Measurements from ENCODE around the gene LYAR. TPM values are rescaled to one million over a fixed set of nuclear protein-coding genes. Genes with fewer than 3 reads are reported as not detected.

LYAR gene
- total and polyA plus RNA-seq, 10 of the 15 experiments (the other 5 are each of a cell fraction or from before 2014, with no cell fraction given), result 18.3 to 85.4 (median 40.1) TPM

GRCh38 chr4:4288098-4288497 lies 1.9 kb downstream of the LYAR start:
- intact Hi-C loops (cut with micrococcal nuclease; ENCODE audit: unreplicated experiment), result no loop called here

More at GRCh38 chr4:4288098-4288497, 1.9 kb downstream of the LYAR start:
- H3K4me1 ChIP-seq (ENCODE audit: control insufficient read depth, insufficient read depth, low read length), result peaks cover 6% of the 10 kb centered on the region
- no peak overlapping the region for H2AFZ ChIP-seq (ENCODE audit: control insufficient read depth, low read depth, low read length)
- SMC1A ChIA-PET (ENCODE audit: uncharacterized antibody, unreplicated experiment), result no interaction called here
- no TSS peak for BruUV-seq (replicated peaks)
- no peaks in the 10 kb centered on the region for H4K20me1 ChIP-seq (ENCODE audit: control insufficient read depth, insufficient read depth)
- in situ Hi-C loops (cut with MboI), result no loop called here
- H3K79me2 ChIP-seq (ENCODE audit: control insufficient read depth, insufficient read depth, low read length), result peaks cover 45% of the 10 kb centered on the region
- no peaks in the 10 kb centered on the region for H3K9me3 ChIP-seq (replicated peaks; ENCODE audit: control insufficient read depth, insufficient read depth, low read length)
- POLR2A ChIA-PET, result interaction anchor here (0.6 kb wide), 1 partner anchor 9 kb away, joined by 5 read pairs; no protein-coding TSS in a partner anchor
- no peak for FAIRE-seq
- ATAC-seq, result no peak
- DNase-seq (ENCODE audit: low read depth, low spot score), result no peak
- no peaks in the 10 kb centered on the region for H3K27me3 ChIP-seq (replicated peaks in 1 of 2; ENCODE audit: control insufficient read depth in 2 of 2, insufficient read depth in 2 of 2, low read length in 1 of 2)
- RAD21 ChIA-PET (ENCODE audit: unreplicated experiment), result no interaction called here
- H3K4me2 ChIP-seq (ENCODE audit: control insufficient read depth, insufficient read depth), result peak overlapping the region; percentile 23; the same call in 1 of the 2 replicates
- peaks cover 0 to 6% of the 10 kb centered on the region in 2 experiments; a peak in 1 of 4 replicates for H3K36me3 ChIP-seq (ENCODE audit: control insufficient read depth in 2 of 2, insufficient read depth in 2 of 2, low read length in 1 of 2)
- no peak overlapping the region for H3K27ac ChIP-seq (ENCODE audit: control insufficient read depth, insufficient read depth)
- TF ChIP-seq SUPT20H (IDR thresholded peaks at IDR 0.05; ENCODE audit: borderline replicate concordance, control insufficient read depth, low read depth, low read length) (no peak), SMAD5 (IDR thresholded peaks at IDR 0.05; ENCODE audit: low read depth) (no peak), POLR2AphosphoS2 (IDR thresholded peaks at IDR 0.05; ENCODE audit: low read depth, low read length) (no peak), RCOR1 (conservative IDR thresholded peaks at IDR 0.05; ENCODE audit: low read depth, low read length) (no peak), KDM1A (IDR thresholded peaks at IDR 0.05; ENCODE audit: borderline replicate concordance) (no peak), IRF5 (IDR thresholded peaks at IDR 0.05; ENCODE audit: borderline replicate concordance) (no peak), PAX8 (IDR thresholded peaks at IDR 0.05) (no peak), IRF4 (IDR thresholded peaks at IDR 0.05; ENCODE audit: low read depth, low read length) (no peak), ZBTB33 (IDR thresholded peaks at IDR 0.05) (no peak), CBX3 (IDR thresholded peaks at IDR 0.05; ENCODE audit: borderline replicate concordance, low read depth) (no peak), NFYA (IDR thresholded peaks at IDR 0.05; ENCODE audit: borderline replicate concordance, low read depth, low read length) (no peak), TARDBP (IDR thresholded peaks at IDR 0.05; ENCODE audit: borderline replicate concordance) (no peak), MYB (IDR thresholded peaks at IDR 0.05; ENCODE audit: borderline replicate concordance, low read depth, low read length) (no peak), CREB1 (IDR thresholded peaks at IDR 0.05; ENCODE audit: low read depth) (no peak)
- no peak overlapping the region for H3K9ac ChIP-seq (ENCODE audit: control insufficient read depth, insufficient read depth, low read length)
- H3K4me3 ChIP-seq, result no peak overlapping the region; the same call in 1 of the 2 replicates
- CTCF ChIA-PET, result interaction anchor here (0.6 kb wide), 1 partner anchor 29 kb away, joined by 3 read pairs; no protein-coding TSS in a partner anchor
